HepG2 (cell line): ENCODE results near the gene YLPM1. TPM values are rescaled to one million over a fixed set of nuclear protein-coding genes. Genes with fewer than 3 reads are reported as not detected.

Experiments
- ATAC-seq: fragments of 200-7000 bp; cut with Tn5 transposase; 3 replicates; pipeline ENCODE4 v1.9.1; 2020; ENCODE audit warnings: mild to moderate bottlenecking, moderate library complexity
- BruUV-seq: library from RNA; stranded (reverse); fragments of 400-500 nt; replicated peaks from 2 replicates; lab custom pipeline; 2021; lab: Mats Ljungman, UMichigan
- CTCF ChIA-PET: fragments of 300-600 bp; formaldehyde crosslinking; extraction: SDS; loops from one replicate; lab custom pipeline; 2021; ENCODE audit warnings: low total read pairs, inconsistent platforms, low intra/inter-chr PET ratio; lab: Yijun Ruan, JAX
- POLR2A ChIA-PET: fragments of 350-600 bp; sonication (Branson Sonifier 250); formaldehyde crosslinking; loops from one replicate; lab custom pipeline; 2020; ENCODE audit warnings: antibody characterized with exemption, inconsistent platforms; lab: Yijun Ruan, JAX
- DNase-seq: peaks from one replicate; pipeline ENCODE4 v3.0.0-alpha.2; 2015; ENCODE audit warnings: low spot score
- FAIRE-seq: peaks from 3 replicates; lab custom pipeline; 2011; peaks lifted over from hg19 to GRCh38; lab: Jason Lieb, UNC
- H2AFZ ChIP-seq: one replicate; pipeline ENCODE4 v1.6.1; 2011; ENCODE audit warnings: low read length, inconsistent platforms
- H3K27ac ChIP-seq: fragments of 300-600 bp; 3 replicates; pipeline ENCODE4 v1.8.0; 2011; ENCODE audit warnings: mixed run types, mild to moderate bottlenecking, mixed read lengths, low read length, inconsistent platforms; ENCODE audit not compliant: insufficient read depth; ENCODE audit errors: extremely low read length
- H3K27me3 ChIP-seq, 2 experiments: fragments of 200-600 bp in 1 of 2; 2 replicates in 1 of 2; 3 replicates in 1 of 2; pipeline versions ENCODE4 v1.6.0 to v1.8.0; 2011; ENCODE audit warnings: low read length in 2 of 2, mild to moderate bottlenecking in 2 of 2, moderate library complexity in 2 of 2, inconsistent platforms in 1 of 2; ENCODE audit not compliant: insufficient read depth in 2 of 2, control insufficient read depth in 1 of 2
- H3K36me3 ChIP-seq, 2 experiments: fragments of 200-600 bp in 1 of 2; replicated peaks in 1 of 2; 2 replicates in 1 of 2; 3 replicates in 1 of 2; pipeline versions ENCODE4 v1.5.1 to v1.8.0; 2011; ENCODE audit warnings: low read length in 2 of 2, inconsistent platforms in 1 of 2; ENCODE audit not compliant: insufficient read depth in 2 of 2, control insufficient read depth in 1 of 2
- H3K4me1 ChIP-seq: 2 replicates; pipeline ENCODE4 v1.5.1; 2012; ENCODE audit warnings: low read length, inconsistent platforms; ENCODE audit not compliant: insufficient read depth
- H3K4me2 ChIP-seq: 2 replicates; pipeline ENCODE4 v1.6.0; 2011; ENCODE audit warnings: low read depth, low read length, inconsistent platforms
- H3K4me3 ChIP-seq, 3 experiments: fragments of 200-600 bp in 1 of 3; sonication (generic), shearing (Covaris generic) in 1 of 3; replicated peaks in 1 of 3; 2 replicates each; pipeline ENCODE4 v1.5.1; 2011 to 2016; ENCODE audit warnings: low read length in 3 of 3, inconsistent platforms in 2 of 3, low read depth in 2 of 3, mild to moderate bottlenecking in 2 of 3, control low read depth in 1 of 3, mixed read lengths in 1 of 3; ENCODE audit not compliant: insufficient read depth in 1 of 3
- H3K79me2 ChIP-seq: one replicate; pipeline ENCODE4 v1.6.1; 2011; ENCODE audit warnings: low read length, inconsistent platforms; ENCODE audit not compliant: insufficient read depth
- H3K9ac ChIP-seq: 2 replicates; pipeline ENCODE4 v1.6.0; 2011; ENCODE audit warnings: mild to moderate bottlenecking, low read depth, low read length, inconsistent platforms; ENCODE audit not compliant: insufficient read depth
- H3K9me3 ChIP-seq: 2 replicates; pipeline ENCODE4 v1.5.1; 2012; ENCODE audit warnings: mild to moderate bottlenecking, low read length
- H4K20me1 ChIP-seq: 2 replicates; pipeline ENCODE4 v1.6.0; 2011; ENCODE audit warnings: inconsistent platforms, mild to moderate bottlenecking, low read length, moderate library complexity; ENCODE audit not compliant: insufficient read depth
- MTF2 ChIP-seq: sonication (generic); formaldehyde crosslinking; IDR thresholded peaks from 2 replicates; pipeline ENCODE4 v1.5.0; 2020; ENCODE audit warnings: missing genetic modification reagents, borderline replicate concordance
- SNRNP70 ChIP-seq: fragments of 200-400 bp; formaldehyde crosslinking; IDR thresholded peaks from 2 replicates; pipeline ENCODE4 v1.6.1; 2017; ENCODE audit warnings: mild to moderate bottlenecking, low read depth, low read length, moderate library complexity
- SOX5 ChIP-seq: IDR thresholded peaks from 2 replicates; pipeline ENCODE4 v1.6.1; 2016; ENCODE audit warnings: borderline replicate concordance
- ZMYM2 ChIP-seq: sonication (generic); formaldehyde crosslinking; IDR thresholded peaks from 2 replicates; pipeline ENCODE4 v1.8.0; 2022; ENCODE audit warnings: mild to moderate bottlenecking, missing genetic modification reagents
- ZNF282 ChIP-seq: fragments of 450-650 bp; IDR thresholded peaks from 2 replicates; pipeline ENCODE4 v1.6.1; 2018; ENCODE audit not compliant: partially characterized antibody
- ZNF354B ChIP-seq: sonication (generic); formaldehyde crosslinking; IDR thresholded peaks from 2 replicates; pipeline ENCODE4 v1.8.0; 2022; ENCODE audit warnings: mild to moderate bottlenecking, missing genetic modification reagents
- ZNF552 ChIP-seq: sonication (generic); formaldehyde crosslinking; IDR thresholded peaks from 2 replicates; pipeline ENCODE4 v1.9.0; 2022; ENCODE audit warnings: missing genetic modification reagents, mild to moderate bottlenecking, borderline replicate concordance
- WGBS: methylation state at CpG from one replicate; pipeline ENCODE4 v1.1.6; 2017; ENCODE audit warnings: low lambda C conversion rate; 5-methylcytosine and 5-hydroxymethylcytosine counted together
- in situ Hi-C: cut with HindIII; loops from 2 replicates; pipeline ENCODE4 v1.10.0; 2017; ENCODE audit warnings: low pct_unique_long_range_greater_than_20kb; ENCODE audit not compliant: extremely low pct_ligation_motif_present
- intact Hi-C: fragments of 100-400 bp; cut with micrococcal nuclease; formaldehyde crosslinking; loops from one replicate; pipeline ENCODE4 v1.10.0; 2022; ENCODE audit not compliant: unreplicated experiment
- polyA plus RNA-seq, 8 experiments: library from polyadenylated mRNA; depleted of rRNA in 3 of 8; stranded (reverse) in 7 of 8; unstranded in 1 of 8; fragments of >200 nt; fragmentation: Illumina TruSeq in 4 of 8; extraction: Trizol in 4 of 8; gene quantifications; 2 replicates each; pipeline versions ENCODE4 v1.2.1 to v1.2.3, GENCODE V29; 2011 to 2016; ENCODE audit warnings: low read depth in 4 of 8, missing spikeins in 1 of 8, mixed read lengths in 1 of 8; ENCODE audit not compliant: insufficient read depth in 1 of 8
- total RNA-seq, 5 experiments: library from RNA; depleted of rRNA; stranded (reverse); fragments of >200 nt; fragmentation: Illumina TruSeq; extraction: Trizol; gene quantifications; 2 replicates each; pipeline ENCODE4 v1.2.3, GENCODE V29; 2016; ENCODE audit warnings: low read depth in 1 of 5
- TF ChIP-seq, protein P1 (sequence below): sonication (generic); formaldehyde crosslinking; IDR thresholded peaks from 2 replicates; pipeline ENCODE4 v1.4.0; 2020; ENCODE audit warnings: missing genetic modification reagents
- TF ChIP-seq, protein P2 (sequence below), 2 experiments: sonication (generic) in 1 of 2; formaldehyde crosslinking in 1 of 2; IDR thresholded peaks; 2 replicates each; pipeline versions ENCODE4 v1.4.0 to v1.6.1; 2018 to 2020; ENCODE audit warnings: missing genetic modification reagents in 2 of 2, borderline replicate concordance in 1 of 2, low read depth in 1 of 2, mild to moderate bottlenecking in 1 of 2, missing biosample characterization in 1 of 2
- TF ChIP-seq, protein P3 (sequence below): sonication (generic); formaldehyde crosslinking; IDR thresholded peaks from 2 replicates; pipeline ENCODE4 v1.8.0; 2022; ENCODE audit warnings: mild to moderate bottlenecking, missing genetic modification reagents; ENCODE audit not compliant: insufficient replicate concordance

The YLPM1 gene
- total and polyA plus RNA-seq, 2 of the 13 experiments (the other 11 are each of a cell fraction or from before 2014, with no cell fraction given) = 6.7 to 21.9 TPM

- WGBS = 42% methylated on average over 7 of the region's 7 CpGs
- Histone ChIP-seq H3K9ac (no peak overlapping the region), H2AFZ (no peak overlapping the region), H3K27me3 (no peaks in the 10 kb centered on the region), H3K4me2 (no peak overlapping the region), H3K9me3 (peaks cover 5% of the 10 kb centered on the region), H3K4me3 (no peak overlapping the region), H3K4me1 (peaks cover 4% of the 10 kb centered on the region; the same call in 1 of the 2 replicates), H3K36me3 (no peaks in the 10 kb centered on the region), H4K20me1 (no peaks in the 10 kb centered on the region), H3K79me2 (no peaks in the 10 kb centered on the region), H3K27ac (no peak overlapping the region)
- no peak for TF ChIP-seq ZNF552
- TF ChIP-seq, protein P1, sequence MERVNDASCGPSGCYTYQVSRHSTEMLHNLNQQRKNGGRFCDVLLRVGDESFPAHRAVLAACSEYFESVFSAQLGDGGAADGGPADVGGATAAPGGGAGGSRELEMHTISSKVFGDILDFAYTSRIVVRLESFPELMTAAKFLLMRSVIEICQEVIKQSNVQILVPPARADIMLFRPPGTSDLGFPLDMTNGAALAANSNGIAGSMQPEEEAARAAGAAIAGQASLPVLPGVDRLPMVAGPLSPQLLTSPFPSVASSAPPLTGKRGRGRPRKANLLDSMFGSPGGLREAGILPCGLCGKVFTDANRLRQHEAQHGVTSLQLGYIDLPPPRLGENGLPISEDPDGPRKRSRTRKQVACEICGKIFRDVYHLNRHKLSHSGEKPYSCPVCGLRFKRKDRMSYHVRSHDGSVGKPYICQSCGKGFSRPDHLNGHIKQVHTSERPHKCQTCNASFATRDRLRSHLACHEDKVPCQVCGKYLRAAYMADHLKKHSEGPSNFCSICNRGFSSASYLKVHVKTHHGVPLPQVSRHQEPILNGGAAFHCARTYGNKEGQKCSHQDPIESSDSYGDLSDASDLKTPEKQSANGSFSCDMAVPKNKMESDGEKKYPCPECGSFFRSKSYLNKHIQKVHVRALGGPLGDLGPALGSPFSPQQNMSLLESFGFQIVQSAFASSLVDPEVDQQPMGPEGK (CRISPR knock-in tag) = no peak
- TF ChIP-seq ZMYM2 (CRISPR knock-in tag) = no peak
- no peak for TF ChIP-seq SOX5 (CRISPR knock-in tag)
- TF ChIP-seq SNRNP70 = no peak
- TF ChIP-seq MTF2 (CRISPR knock-in tag) = no peak
- no peak for TF ChIP-seq ZNF282
- TF ChIP-seq, protein P2, sequence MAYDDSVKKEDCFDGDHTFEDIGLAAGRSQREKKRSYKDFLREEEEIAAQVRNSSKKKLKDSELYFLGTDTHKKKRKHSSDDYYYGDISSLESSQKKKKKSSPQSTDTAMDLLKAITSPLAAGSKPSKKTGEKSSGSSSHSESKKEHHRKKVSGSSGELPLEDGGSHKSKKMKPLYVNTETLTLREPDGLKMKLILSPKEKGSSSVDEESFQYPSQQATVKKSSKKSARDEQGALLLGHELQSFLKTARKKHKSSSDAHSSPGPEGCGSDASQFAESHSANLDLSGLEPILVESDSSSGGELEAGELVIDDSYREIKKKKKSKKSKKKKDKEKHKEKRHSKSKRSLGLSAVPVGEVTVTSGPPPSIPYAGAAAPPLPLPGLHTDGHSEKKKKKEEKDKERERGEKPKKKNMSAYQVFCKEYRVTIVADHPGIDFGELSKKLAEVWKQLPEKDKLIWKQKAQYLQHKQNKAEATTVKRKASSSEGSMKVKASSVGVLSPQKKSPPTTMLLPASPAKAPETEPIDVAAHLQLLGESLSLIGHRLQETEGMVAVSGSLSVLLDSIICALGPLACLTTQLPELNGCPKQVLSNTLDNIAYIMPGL (CRISPR knock-in tag; IDR thresholded peaks at IDR 0.05; ENCODE audit: borderline replicate concordance in 1 of 2, low read depth in 1 of 2) = no peak
- TF ChIP-seq, protein P3, sequence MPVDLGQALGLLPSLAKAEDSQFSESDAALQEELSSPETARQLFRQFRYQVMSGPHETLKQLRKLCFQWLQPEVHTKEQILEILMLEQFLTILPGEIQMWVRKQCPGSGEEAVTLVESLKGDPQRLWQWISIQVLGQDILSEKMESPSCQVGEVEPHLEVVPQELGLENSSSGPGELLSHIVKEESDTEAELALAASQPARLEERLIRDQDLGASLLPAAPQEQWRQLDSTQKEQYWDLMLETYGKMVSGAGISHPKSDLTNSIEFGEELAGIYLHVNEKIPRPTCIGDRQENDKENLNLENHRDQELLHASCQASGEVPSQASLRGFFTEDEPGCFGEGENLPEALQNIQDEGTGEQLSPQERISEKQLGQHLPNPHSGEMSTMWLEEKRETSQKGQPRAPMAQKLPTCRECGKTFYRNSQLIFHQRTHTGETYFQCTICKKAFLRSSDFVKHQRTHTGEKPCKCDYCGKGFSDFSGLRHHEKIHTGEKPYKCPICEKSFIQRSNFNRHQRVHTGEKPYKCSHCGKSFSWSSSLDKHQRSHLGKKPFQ (CRISPR knock-in tag) = no peak
- TF ChIP-seq ZNF354B (CRISPR knock-in tag) = no peak
- DNase-seq (no peak), FAIRE-seq (no peak), ATAC-seq (no peak)
- BruUV-seq = no TSS peak
- intact Hi-C loops (no loop called here), in situ Hi-C loops (no loop called here)
- ChIA-PET POLR2A (interaction anchor here (1.0 kb wide), 1 partner anchor 8 kb away, joined by 3 read pairs; the partner anchor contains the start of gene YLPM1), CTCF (no interaction called here)
These were observed 8.2 kb upstream of the YLPM1 start for GRCh38 chr14:74754899-74755298.
